CD4-positive, alpha-beta T cell treated with Interleukin-4 for 1 hour (primary cell): ENCODE measurements around the gene ITK.

Source experiments
- DNase-seq, 2 donors: peaks; one replicate each; pipeline ENCODE4 v3.0.0-alpha.2; 2020 to 2022

ITK gene

DNA sequence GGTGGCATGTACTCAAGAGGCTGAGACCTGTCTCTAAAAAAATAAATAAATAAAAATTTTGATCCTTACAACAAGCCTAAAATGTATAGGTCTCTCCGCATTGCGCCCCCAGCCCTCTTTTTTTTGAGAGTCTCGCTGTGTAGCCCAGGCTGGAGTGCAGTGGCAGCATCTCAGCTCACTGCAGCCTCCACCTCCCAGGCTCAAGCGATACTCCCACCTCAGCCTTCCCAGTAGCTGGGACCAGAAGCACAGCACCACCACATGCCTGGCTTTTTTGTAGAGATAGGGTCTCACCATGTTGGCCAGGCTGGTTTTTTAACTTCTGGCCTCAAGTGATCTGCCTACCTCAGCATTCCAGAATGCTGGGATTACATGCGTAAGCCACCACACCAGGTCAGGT lies 12.4 kb upstream of the ITK start:
- DNase-seq = no peak

DNA sequence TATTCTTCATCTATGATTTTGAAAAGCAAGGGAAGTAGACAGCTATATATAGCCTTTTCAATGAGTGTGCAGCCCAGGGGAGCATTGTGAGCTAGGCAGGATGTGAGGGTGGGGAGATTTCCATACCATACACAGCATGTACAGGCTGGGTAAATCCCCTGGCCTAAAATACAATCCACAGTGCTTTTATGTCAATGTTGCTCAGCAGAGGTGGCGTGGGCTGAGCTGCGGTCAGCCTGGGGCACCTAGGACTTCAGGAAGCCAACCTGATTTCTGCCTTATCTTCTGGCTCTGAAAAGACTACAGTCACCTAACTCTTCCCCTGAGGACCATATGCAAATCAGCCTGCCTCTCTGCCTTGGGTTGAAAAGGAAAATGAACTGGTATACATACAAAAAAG lies 8.2 kb upstream of the ITK start:
- DNase-seq = peak; percentile 74 to 89

DNA sequence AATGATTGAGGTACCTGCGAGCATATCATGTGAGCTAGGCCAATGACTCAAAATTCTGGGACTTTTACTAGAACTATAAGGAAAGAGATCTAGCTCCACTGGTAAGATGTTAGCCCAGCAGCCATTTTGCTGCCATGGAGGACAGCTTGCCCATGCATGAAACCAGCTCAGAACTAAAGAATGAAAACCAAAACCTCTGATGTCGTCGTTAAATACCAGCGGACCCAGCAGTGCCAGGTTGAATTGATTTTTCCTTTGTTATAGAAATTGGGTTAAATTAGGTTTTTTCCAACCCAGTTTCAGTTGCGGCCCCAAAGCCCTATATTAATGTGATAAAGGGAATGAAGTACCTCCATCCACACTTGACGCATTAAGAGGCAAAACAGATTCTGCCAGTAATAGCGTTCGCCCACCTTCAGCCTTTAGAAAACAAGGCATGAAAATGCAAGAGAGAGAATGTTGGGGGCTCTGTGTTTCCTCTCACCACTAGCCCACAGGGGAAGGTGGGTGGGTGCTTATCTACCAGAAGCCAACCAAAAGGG lies 5.5 kb upstream of the ITK start:
- DNase-seq = no peak

DNA sequence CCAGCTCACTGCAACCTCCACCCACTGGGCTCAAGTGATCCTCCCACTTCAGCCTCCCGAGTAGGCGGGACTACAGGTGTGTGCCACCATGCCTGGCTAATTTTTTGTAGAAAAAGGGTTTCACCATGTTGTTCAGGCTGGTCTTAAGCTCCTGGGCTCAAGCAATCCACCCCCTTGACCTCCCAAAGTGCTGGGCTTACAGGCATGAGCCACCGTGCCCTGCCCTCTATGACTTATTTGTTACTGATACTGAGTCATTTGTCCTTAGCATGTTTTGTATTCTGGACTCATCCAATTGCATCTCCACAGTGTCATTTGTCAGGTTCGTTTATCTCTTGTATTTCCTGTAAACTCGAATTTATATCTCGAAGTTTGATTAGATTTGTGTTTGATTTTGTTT lies 2.7 kb upstream of the ITK start:
- DNase-seq = no peak

DNA sequence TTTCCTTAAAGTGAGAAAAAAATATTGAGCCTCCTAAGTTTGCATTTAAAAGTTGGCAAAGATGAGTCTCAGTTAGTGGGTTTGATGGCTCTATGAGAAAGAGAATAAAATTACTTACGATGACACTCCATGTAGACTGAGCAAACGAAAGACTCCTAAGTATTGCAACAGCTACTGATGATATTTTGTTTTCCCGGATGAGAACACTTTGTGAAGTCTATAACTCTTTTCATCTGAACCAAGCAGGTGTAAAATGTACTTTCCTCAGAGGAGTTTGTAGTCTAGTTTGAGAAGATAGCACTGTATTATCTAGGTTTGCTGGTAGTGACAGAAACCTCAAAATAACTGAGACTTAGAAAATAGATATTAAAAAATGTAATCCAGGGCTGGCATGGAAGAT lies 1.7 kb upstream of the ITK start:
- peak in 1 of 2 donors; percentile 46 for DNase-seq

DNA sequence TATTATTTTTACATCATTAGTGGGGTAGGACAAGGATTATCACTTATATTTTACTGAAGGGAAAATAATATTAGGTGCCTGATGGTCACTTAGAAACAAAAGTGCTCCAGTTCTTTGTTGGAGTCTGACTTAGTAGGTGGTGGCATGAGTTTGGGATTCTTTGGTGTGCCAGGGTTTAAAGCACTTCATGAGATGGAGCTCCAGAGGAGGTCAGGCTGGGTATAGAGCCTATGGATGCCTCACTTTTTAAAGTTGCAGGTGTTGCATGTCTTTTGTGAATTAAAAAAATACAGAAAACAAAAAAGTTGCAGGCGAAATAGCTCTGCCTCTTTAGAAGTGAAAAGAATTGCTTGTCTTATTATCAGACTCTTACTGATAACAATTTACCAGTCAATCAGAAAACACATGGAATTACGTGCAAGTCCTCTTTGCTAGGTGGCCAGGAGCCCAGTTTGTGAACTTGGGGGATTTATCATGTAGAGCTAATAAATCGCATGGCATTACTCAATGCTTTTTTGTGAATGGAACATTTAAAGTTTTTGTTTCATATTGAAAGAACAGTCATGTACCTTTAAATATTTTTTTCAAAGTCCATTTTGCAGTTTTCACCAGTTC lies 1.6 kb downstream of the ITK start:
- DNase-seq = peak in 1 of 2 donors; percentile 41

DNA sequence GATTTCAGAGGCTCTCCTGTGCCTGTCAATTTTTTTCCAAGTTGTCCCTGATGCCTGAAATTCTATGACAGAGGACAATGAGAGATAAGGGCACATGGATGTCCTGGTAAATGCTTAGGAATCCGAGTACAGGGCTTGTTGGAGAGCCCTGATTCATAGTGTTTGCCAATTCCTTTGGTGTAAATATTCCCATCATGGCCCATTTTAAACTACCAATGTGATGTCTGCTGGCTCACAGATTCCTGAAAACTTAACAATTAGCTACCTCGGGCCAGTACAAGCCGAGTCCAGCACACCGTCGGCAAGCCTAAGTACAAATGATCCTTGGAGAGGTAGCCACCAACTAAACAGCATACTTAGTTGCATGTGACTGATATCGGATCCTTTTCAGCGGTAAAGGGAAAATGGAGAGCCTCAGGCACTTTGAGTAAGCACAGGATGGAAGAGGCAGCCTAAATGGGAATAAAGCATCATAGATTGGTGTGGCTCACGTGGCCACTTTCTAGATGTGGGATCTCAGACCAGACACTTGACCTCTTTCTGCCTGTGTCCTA lies 3.6 kb downstream of the ITK start:
- DNase-seq = peak in 1 of 2 donors; percentile 30

DNA sequence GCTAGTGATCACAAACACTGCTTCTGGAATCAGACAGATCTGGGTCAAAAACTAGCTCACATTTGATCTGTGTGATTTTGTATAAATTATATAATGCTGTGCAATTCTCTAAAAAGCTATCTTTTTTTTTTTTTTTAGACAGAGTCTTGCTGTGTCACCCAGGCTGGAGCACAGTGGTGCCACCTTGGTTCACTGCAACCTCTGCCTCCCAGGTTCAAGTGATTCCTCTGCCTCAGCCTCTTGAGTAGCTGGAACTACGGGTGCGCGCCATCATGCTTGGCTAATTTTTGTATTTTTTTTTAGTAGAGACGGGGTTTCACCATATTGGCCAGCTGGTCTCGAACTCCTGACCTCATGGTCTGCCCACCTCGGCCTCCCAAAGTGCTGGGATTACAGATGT lies 4.5 kb downstream of the ITK start:
- peak in 1 of 2 donors; percentile 33 for DNase-seq

DNA sequence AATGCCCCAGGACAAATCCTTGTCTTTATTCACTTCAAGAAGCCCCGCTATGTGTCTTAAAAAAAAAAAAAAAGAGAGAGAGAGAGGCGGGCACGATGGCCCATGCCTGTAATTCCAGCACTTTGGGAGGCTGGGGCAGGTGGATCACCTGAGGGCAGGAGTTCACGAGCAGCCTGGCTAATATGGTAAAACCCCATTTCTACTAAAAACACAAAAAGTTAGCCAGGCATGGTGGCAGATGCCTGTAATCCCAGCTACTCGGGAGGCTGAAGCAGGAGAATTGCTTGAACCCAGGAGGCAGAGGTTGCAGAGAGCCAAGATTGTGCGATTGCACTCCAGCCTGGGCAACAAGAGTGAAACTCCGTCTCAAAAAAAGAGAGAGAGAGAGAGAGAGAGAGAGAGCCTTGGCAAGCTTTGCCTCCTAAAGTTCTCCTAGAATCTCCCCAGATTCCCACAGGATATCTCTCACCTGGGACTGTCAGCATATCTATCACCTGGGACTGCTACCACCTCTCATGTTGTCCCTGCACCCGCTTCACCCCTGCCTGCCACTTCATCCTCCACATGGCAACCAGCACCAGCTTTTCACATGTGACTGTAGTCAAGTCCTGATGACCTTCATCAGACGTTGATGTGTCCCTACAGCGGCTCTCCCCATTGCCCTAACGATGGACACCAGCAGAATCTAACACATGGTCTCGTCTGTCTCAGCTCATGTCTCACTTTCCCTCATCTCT lies 5.8 kb downstream of the ITK start:
- DNase-seq = peak in 1 of 2 donors; percentile 42

DNA sequence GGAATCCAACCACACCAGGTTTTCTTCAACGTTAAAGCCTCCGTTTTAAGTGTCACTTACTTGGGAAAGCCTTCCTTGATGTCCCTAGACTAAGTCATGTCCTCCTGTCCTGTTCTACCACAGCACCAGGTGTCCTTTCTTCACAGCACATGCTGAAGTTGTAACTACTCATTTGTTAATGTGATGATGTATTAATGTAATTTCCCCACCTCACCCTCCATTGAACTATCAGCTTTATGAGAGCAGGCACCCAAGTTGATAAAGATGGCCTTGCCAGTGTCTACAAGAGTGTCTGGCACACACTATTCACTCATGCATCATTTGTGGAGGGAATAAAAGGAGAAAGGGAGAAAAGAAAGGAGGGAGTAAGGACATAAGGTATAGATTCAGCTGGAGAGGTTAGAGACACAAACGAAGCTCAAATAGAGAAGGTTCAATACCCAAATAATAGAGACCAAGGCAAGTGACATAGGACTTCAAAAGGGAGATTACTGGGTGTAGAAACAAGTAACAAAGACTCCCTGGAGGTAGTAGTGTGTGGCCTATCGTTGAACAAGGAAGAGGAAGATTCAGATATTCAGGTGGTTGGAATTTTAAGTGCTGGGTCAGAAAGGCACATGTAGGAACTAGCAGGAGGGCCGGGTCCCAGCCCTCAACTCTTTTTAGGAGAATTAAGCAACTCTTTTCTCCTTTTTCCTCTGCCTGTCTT lies 6.6 kb downstream of the ITK start:
- peak in 1 of 2 donors; percentile 49 for DNase-seq

DNA sequence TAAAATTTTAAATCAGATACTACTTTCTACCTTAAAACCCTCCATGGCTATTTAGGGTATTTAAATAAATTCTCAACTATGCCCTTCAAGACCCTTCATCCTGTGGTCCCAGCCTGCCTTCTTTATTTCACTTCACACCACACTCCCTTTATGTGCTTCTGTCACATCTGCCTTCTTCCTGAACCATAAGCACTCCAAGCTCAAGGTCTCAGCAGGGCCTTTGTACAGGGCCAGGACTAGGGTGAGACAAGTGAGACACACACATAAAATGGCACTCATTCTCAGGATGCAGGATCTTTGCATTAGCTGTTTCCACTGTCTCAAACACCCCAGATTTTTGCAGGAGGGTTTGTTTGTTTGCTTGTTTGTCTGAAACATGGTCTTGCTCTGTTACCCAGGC lies 7.6 kb downstream of the ITK start:
- DNase-seq = peak in 1 of 2 donors; percentile 28

DNA sequence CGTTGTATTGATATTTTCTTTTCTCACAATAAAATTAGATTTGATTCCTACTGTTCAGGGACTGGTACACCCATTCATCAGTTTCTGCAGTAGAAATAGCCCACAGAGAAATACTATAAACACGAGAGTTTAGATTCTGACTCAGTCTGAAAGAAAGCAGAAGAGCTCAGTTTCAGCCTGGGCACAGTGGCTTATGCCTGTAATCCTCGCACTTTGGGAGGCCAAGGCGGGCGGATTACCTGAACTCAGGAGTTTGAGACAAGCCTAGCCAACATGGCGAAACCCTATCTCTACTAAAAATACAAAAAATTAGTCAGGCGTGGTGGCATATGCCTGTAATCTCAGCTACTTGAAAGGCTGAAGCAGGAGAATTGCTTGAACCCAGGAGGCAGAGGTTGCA lies 8.6 kb downstream of the ITK start:
- DNase-seq = no peak

DNA sequence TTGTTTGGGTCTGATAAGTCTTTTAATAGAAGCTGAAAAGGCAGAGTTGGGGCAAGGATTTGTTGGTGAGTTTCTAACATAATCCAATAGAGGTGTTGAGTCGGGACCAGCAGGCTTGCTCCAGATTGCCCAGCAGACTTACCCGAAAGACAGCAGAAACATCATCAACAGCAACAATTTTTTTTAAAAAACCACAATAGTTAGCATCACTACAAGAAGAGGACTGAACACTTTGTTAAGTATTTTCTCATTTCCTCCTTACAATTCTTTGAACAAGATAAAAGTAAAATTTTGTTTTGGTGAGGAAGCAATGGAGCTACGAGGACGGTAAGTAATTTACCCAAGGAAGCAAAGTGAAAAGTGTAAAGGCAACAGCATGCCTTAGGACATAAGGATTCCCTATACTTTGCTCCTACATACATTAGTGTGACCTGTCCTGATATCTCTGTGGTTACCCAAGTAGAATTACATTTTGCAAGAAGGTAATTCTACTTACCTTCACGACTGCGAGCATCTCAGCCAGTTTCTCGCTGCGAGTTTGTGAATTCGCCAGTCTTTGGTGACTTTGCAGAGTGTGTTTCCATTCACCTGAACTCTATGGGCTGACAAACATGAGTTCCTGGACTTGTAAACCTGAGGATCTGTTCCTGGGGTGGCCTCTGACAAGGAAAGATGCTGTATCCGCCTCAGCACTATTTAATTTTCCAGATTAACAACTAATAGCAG lies 13.2 kb downstream of the ITK start:
- peak; percentile 54 to 80 for DNase-seq

DNA sequence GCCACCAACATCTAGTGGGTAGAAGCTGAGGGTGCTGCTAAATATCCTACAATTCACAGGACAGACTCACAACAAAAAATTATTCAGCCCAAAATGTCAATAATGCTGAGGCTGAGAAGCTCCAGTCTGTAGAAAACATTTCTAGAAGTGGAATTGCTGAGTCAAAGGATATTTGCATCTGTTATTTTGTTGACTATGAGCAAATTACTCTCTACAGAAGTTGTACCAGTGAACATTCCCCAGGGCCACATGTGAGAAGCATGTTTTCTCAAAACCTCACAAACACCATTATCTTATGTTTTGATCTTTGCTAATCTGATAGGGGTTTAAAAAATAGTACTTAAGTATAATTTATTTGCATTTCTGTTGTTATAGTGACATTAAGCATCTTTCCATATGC lies 15.4 kb downstream of the ITK start:
- DNase-seq = peak in 1 of 2 donors; percentile 80

DNA sequence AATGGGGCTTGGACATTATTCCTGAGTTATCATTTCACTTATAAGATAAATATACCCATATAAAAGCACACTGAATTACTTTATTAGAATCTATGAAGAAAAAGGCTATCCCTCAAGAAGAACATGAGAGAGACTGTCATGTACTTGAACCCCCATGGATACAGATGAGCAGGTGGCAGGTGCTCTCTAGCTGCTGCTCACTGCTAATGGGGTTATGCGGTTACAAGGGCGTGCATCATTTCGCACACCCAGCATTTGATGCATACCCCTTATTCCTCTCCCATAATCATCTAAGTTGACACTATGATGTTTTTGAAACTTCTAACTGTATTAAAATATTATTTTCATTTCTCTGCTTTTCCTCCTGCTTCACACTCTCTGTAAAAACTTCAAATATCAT lies 16.4 kb downstream of the ITK start:
- DNase-seq = peak; percentile 43 to 65

DNA sequence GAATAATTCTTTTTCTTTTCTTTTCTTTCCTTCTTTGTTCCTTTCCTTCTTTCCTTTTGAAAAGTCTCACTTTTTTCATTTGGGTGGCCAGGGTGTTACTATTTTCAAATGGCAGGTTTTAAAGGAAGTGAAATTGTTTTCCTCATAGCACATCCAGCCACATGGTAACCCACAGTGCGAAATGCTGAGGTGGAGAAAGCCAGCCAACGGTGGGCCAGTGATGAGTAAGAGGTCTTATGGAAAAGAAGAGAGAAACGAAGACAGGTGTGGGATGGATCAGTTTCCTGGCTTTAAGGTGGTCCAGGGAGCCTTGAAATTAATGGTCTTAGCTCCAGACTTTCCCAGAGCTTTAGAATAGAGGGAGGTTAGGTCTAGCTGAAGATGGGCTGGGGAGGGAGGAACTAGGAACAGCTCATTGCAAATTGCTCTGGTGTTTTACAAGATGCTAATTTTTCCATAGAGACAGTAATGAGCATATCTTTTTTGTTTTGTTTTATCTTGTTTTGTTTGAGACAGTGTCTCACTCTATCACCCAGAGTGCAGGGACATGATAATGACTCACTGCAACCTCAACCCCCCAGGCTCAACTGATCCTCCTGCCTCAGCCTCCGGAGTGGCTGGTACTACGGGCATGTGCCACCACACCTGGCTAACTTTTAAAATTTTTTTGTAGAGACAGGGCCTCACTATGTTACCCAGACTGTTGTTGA lies 17.8 kb downstream of the ITK start:
- peak; percentile 49 to 70 for DNase-seq

DNA sequence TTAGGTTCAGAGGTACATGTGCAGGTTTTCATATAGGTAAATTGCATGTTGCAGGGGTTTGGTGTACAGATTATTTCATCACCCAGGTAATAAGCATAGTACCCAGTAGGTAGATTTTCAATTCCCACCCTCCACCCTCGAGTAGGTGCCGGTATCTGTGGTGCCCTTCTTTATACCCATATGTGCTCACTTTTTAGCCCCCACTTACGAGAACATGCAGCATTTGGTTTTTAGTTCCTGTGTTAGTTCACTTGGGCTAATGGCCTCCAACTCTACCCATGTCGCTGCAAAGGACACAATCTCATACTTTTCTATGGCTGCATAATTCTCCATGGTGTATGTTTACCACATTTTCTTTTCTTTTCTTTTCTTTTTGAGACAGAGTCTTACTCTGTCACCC lies 21.2 kb downstream of the ITK start:
- DNase-seq = no peak

DNA sequence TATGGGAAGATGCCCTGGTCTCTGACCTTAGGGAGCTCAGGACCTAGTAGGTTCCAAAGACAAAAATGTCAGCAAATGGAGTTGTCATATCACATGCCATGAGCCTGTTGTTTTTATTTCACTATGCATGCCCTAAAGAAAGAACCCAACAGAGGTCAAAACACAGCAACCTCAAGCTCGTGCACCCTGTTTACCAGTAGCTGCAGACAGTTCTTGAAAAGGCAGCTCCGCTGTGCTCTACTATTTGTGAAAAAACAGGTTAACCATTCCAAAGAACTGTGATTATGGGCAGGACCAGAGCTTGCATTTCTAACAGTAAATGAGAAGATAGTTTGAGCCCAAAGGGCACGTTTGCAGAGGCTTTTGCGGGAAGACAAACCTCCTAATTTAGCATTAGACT lies 22.8 kb downstream of the ITK start:
- DNase-seq = peak; percentile 50 to 58

DNA sequence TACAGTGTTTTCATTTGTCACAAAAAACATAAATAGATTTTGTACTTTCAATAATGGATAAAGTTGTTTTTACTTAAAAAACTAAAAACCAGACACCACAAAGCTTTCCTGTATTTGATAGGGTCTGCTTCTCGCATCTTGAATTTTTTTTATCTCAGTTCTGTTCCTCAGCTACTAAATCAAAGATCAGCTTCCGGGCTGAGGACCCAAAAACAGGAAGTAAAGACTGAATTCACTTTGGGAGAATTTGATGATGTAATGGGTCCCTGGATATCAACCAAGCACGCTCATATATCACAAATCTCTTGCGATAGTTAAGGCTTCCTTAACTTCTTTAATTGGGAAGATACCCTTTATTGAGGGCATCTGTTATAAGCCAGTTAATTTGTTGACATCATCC lies 24.1 kb downstream of the ITK start:
- DNase-seq = peak; percentile 39 to 77

DNA sequence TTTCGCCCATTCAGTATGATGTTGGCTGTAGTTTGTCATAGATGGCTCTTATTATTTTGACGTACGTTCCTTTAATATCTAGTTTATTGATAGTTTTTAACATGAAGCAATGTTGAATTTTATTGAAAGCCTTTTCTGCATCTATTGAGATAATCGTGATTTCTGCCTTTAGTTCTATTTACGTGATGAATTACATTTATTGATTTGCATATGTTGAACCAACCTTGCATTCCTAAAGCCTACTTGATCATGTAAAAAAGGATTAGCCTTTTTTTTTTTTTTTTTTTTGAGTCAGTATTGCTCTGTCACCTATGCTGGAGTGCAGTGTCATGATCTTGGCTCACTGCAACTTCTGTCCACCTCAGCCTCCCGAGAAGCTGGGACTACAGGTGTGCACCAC lies 25.1 kb downstream of the ITK start:
- DNase-seq = no peak

DNA sequence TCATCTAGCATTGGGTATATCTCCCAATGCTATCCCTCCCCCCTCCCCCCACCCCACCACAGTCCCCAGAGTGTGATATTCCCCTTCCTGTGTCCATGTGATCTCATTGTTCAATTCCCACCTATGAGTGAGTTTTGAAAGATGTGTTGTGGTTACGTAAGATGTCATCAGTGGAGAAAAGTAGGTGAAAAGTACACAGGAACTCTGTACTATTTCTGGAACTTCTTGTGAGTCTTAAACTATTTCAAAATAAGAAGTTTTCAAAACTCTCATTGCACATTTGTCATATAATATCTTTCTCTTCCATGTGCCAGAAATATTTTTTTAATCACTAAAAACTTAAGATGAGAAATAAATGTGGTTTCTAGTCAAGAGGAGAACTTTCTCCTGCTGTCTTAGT lies 30.0 kb downstream of the ITK start:
- peak in 1 of 2 donors; percentile 64 for DNase-seq

DNA sequence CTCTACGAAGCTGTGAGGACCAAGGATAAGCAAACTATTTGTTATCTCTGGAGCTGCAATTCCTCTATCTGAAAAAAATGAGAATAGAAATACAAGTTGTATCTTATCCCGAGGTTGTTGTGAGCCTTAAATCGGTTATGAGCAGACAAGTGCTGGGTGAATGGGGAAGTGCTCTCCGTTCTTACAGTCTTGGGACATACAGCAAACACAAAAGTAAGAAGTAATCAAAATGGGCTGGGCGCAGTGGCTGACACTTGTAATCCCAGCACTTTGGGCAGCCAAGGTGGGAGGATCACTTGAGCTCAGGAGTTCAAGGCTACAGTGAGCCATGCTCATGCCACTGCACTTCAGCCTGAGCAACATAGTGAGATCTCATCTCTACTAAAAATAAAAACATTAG lies 31.7 kb downstream of the ITK start:
- DNase-seq = no peak
